Keratinocyte (primary cell): ENCODE results near the gene NUP210. TPM values are rescaled to one million over a fixed set of nuclear protein-coding genes. Genes with fewer than 3 reads are reported as not detected.

Source experiments
- DNase-seq: peaks from one replicate; pipeline ENCODE4 v3.0.0-alpha.2; 2011; ENCODE audit warnings: low read depth, missing footprints, low spot score
- FAIRE-seq: peaks from 2 replicates; lab custom pipeline; 2011; peaks lifted over from hg19 to GRCh38; lab: Jason Lieb, UNC
- H2AFZ ChIP-seq: 2 replicates; pipeline ENCODE4 v1.6.0; 2012; ENCODE audit warnings: low read length, control low read depth, inconsistent platforms; ENCODE audit not compliant: control insufficient read depth
- H3K27ac ChIP-seq: 2 replicates; pipeline ENCODE4 v1.5.1; 2011; ENCODE audit warnings: low read length; ENCODE audit not compliant: control insufficient read depth, insufficient read depth
- H3K27me3 ChIP-seq: 3 replicates; pipeline ENCODE4 v1.6.0; 2011; ENCODE audit warnings: low read length; ENCODE audit not compliant: control insufficient read depth, insufficient read depth; ENCODE audit errors: extremely low read depth
- H3K36me3 ChIP-seq, 2 experiments: 2 replicates in 1 of 2; 3 replicates in 1 of 2; pipeline ENCODE4 v1.5.1; 2011; ENCODE audit warnings: low read length in 2 of 2, mild to moderate bottlenecking in 1 of 2; ENCODE audit not compliant: control insufficient read depth in 2 of 2, insufficient read depth in 2 of 2; ENCODE audit errors: extremely low read depth in 1 of 2
- H3K4me1 ChIP-seq: 3 replicates; pipeline ENCODE4 v1.5.1; 2011; ENCODE audit warnings: low read length; ENCODE audit not compliant: control insufficient read depth, insufficient read depth; ENCODE audit errors: extremely low read depth
- H3K4me2 ChIP-seq: 3 replicates; pipeline ENCODE4 v1.6.0; 2011; ENCODE audit warnings: low read depth, low read length; ENCODE audit not compliant: control insufficient read depth, insufficient read depth; ENCODE audit errors: extremely low read depth
- H3K4me3 ChIP-seq, 3 experiments: fragments of 200-600 bp in 1 of 3; sonication (generic) in 1 of 3; 2 replicates in 2 of 3; 3 replicates in 1 of 3; pipeline ENCODE4 v1.5.1; 2011 to 2016; ENCODE audit warnings: low read length in 3 of 3, mild to moderate bottlenecking in 3 of 3, control low read depth in 2 of 3, inconsistent platforms in 1 of 3, low read depth in 1 of 3, mixed read lengths in 1 of 3, mixed run types in 1 of 3, moderate library complexity in 1 of 3; ENCODE audit not compliant: control insufficient read depth in 2 of 3, insufficient read depth in 2 of 3; ENCODE audit errors: extremely low read depth in 1 of 3
- H3K79me2 ChIP-seq: 2 replicates; pipeline ENCODE4 v1.6.0; 2012; ENCODE audit warnings: low read length; ENCODE audit not compliant: control insufficient read depth, insufficient read depth
- H3K9ac ChIP-seq: 3 replicates; pipeline ENCODE4 v1.6.0; 2011; ENCODE audit warnings: low read length; ENCODE audit not compliant: control insufficient read depth, insufficient read depth; ENCODE audit errors: extremely low read depth
- H3K9me1 ChIP-seq: 3 replicates; pipeline ENCODE4 v1.6.0; 2011; ENCODE audit warnings: low read length; ENCODE audit not compliant: control insufficient read depth, insufficient read depth; ENCODE audit errors: extremely low read depth
- H3K9me3 ChIP-seq: 2 replicates; pipeline ENCODE4 v1.5.1; 2012; ENCODE audit warnings: low read depth, low read length; ENCODE audit not compliant: control insufficient read depth
- H4K20me1 ChIP-seq: 3 replicates; pipeline ENCODE4 v1.6.0; 2011; ENCODE audit warnings: low read length; ENCODE audit not compliant: control insufficient read depth, insufficient read depth; ENCODE audit errors: extremely low read depth
- CTCF ChIP-seq, 3 experiments: IDR thresholded peaks in 1 of 3; conservative IDR thresholded peaks in 1 of 3; optimal IDR thresholded peaks in 1 of 3; 2 replicates in 2 of 3; 3 replicates in 1 of 3; pipeline versions ENCODE3 to v1.5.1; 2011; ENCODE audit warnings: low read length in 3 of 3, mild to moderate bottlenecking in 3 of 3, moderate library complexity in 2 of 3, control low read depth in 1 of 3, inconsistent platforms in 1 of 3; ENCODE audit not compliant: insufficient read depth in 2 of 3; ENCODE audit errors: extremely low read depth in 1 of 3
- EZH2 ChIP-seq: IDR thresholded peaks from one replicate; pipeline ENCODE4 v1.6.1; 2012; ENCODE audit warnings: inconsistent platforms, mild to moderate bottlenecking, low read length, moderate library complexity
- dilution Hi-C: fragments of 300-500 bp; cut with MboI; formaldehyde crosslinking; loops from one replicate; pipeline ENCODE4 v1.7.0; 2020; ENCODE audit warnings: low sequenced_read_pairs; ENCODE audit not compliant: extremely low pct_ligation_motif_present
- polyA plus RNA-seq, 5 experiments: library from polyadenylated mRNA; depleted of rRNA in 3 of 5; stranded (reverse) in 3 of 5; stranded (forward) in 1 of 5; unstranded in 1 of 5; fragments of >200 nt; gene quantifications; 1 replicate in 1 of 5; 2 replicates in 3 of 5; 3 replicates in 1 of 5; pipeline versions ENCODE4 v1.2.1 to v1.2.3, GENCODE V29; 2011 to 2012; ENCODE audit warnings: missing spikeins in 2 of 5, low read depth in 1 of 5, low replicate concordance in 1 of 5

The NUP210 gene
- polyA plus RNA-seq, 1 donor (not counting 4 experiments of a cell fraction or from before 2014, with no cell fraction given) = 0.01 TPM

DNA sequence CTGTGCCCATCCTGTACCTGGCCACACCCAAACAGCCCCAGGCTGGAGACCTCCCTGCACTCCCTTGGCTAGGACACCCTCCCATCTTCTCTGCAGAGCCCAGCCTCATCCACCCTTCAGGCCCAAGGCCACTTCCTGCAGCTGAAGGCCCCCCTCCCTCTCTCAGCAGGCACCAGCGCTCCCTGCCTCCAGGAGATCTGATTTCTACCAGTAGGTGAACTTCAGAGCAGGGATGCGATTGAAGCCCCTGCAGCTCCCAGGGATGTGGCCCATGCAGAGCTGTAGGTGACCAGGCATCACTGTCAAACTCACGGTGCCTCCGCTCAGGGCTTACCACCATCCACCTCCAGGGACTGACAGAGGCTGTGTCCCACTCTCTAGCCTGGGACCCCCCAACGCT lies 96.3 kb downstream of the NUP210 start:
- H3K4me1 ChIP-seq = peaks cover under 1% of the 10 kb centered on the region
- H3K27ac ChIP-seq = no peak overlapping the region
- no peak for TF ChIP-seq CTCF (optimal IDR thresholded peaks at IDR 0.05 in 1 of 3, IDR thresholded peaks at IDR 0.05 in 1 of 3, conservative IDR thresholded peaks at IDR 0.05 in 1 of 3; ENCODE audit: extremely low read depth in 1 of 3, insufficient read depth in 2 of 3, low read length in 3 of 3)
- TF ChIP-seq EZH2 = no peak
- H2AFZ ChIP-seq = no peak overlapping the region
- H3K4me3 ChIP-seq = no peak overlapping the region
- H3K9me3 ChIP-seq = no peaks in the 10 kb centered on the region
- H3K79me2 ChIP-seq = no peaks in the 10 kb centered on the region
- dilution Hi-C loops = no loop called here
- DNase-seq (no peak), FAIRE-seq (no peak)
- H3K27me3 ChIP-seq = peaks cover 30% of the 10 kb centered on the region
- no peaks in the 10 kb centered on the region for H4K20me1 ChIP-seq
- no peaks in the 10 kb centered on the region for H3K36me3 ChIP-seq
- no peaks in the 10 kb centered on the region for H3K9me1 ChIP-seq
- H3K9ac ChIP-seq = no peak overlapping the region
- H3K4me2 ChIP-seq = no peak overlapping the region

GRCh38 chr3:13322324-13322723 lies 97.8 kb downstream of the NUP210 start:
- peaks cover 30% of the 10 kb centered on the region for H3K27me3 ChIP-seq
- no peaks in the 10 kb centered on the region for H3K36me3 ChIP-seq
- H3K4me2 ChIP-seq = no peak overlapping the region
- DNase-seq (no peak), FAIRE-seq (no peak)
- H3K9ac ChIP-seq = no peak overlapping the region
- no peak overlapping the region for H3K27ac ChIP-seq
- H3K9me1 ChIP-seq = no peaks in the 10 kb centered on the region
- H3K9me3 ChIP-seq = no peaks in the 10 kb centered on the region
- no peaks in the 10 kb centered on the region for H3K79me2 ChIP-seq
- no peak overlapping the region for H2AFZ ChIP-seq
- H3K4me3 ChIP-seq = no peak overlapping the region
- no peaks in the 10 kb centered on the region for H4K20me1 ChIP-seq
- peaks cover 5% of the 10 kb centered on the region for H3K4me1 ChIP-seq
- dilution Hi-C loops = no loop called here
- peak in 1 of 3 experiments; percentile 11 for TF ChIP-seq CTCF (optimal IDR thresholded peaks at IDR 0.05 in 1 of 3, IDR thresholded peaks at IDR 0.05 in 1 of 3, conservative IDR thresholded peaks at IDR 0.05 in 1 of 3; ENCODE audit: extremely low read depth in 1 of 3, insufficient read depth in 2 of 3, low read length in 3 of 3)
- no peak for TF ChIP-seq EZH2
